Parathyroid adenoma (tissue), 2 donors: ENCODE results near the gene WIZ.

Experiments
- H2AFZ ChIP-seq: fragments of 300-600 bp; sonication (generic); one replicate; pipeline ENCODE4 v1.7.0; 2017; ENCODE audit warnings: antibody characterized with exemption, mild to moderate bottlenecking
- H3K27ac ChIP-seq: fragments of 300-600 bp; sonication (generic); one replicate; pipeline ENCODE4 v1.7.0; 2017
- H3K27me3 ChIP-seq: fragments of 300-600 bp; sonication (generic); one replicate; pipeline ENCODE4 v1.7.0; 2017; ENCODE audit warnings: low read length; ENCODE audit not compliant: control insufficient read depth, insufficient read depth
- H3K36me3 ChIP-seq: fragments of 300-600 bp; sonication (generic); one replicate; pipeline ENCODE4 v1.7.0; 2017; ENCODE audit warnings: low read length; ENCODE audit not compliant: control insufficient read depth, insufficient read depth
- H3K4me1 ChIP-seq: fragments of 300-600 bp; sonication (generic); one replicate; pipeline ENCODE4 v1.7.0; 2017; ENCODE audit warnings: control low read depth
- H3K4me2 ChIP-seq: fragments of 300-600 bp; sonication (generic); one replicate; pipeline ENCODE4 v1.7.0; 2017; ENCODE audit warnings: low read length
- H3K4me3 ChIP-seq: fragments of 300-600 bp; sonication (generic); one replicate; pipeline ENCODE4 v1.7.0; 2017; ENCODE audit warnings: low read depth, low read length
- H3K79me2 ChIP-seq: fragments of 300-600 bp; sonication (generic); one replicate; pipeline ENCODE4 v1.7.0; 2017; ENCODE audit warnings: control low read depth
- H3K9ac ChIP-seq: fragments of 300-600 bp; sonication (generic); one replicate; pipeline ENCODE4 v1.7.0; 2017; ENCODE audit warnings: mild to moderate bottlenecking
- H3K9me3 ChIP-seq: fragments of 300-600 bp; sonication (generic); one replicate; pipeline ENCODE4 v1.7.0; 2017; ENCODE audit warnings: low read length; ENCODE audit not compliant: control insufficient read depth
- CTCF ChIP-seq: fragments of 300-600 bp; sonication (generic); IDR thresholded peaks from one replicate; pipeline ENCODE4 v1.7.0; 2017; ENCODE audit warnings: antibody characterized with exemption, mild to moderate bottlenecking
- donor health status: primary hyperparathyroidism.

WIZ gene

GRCh38 chr19:15421136-15421695 is 28.5 kb downstream of the WIZ start:
- Histone ChIP-seq H3K4me2 (no peak overlapping the region), H3K27me3 (no peaks in the 10 kb centered on the region), H2AFZ (no peak overlapping the region), H3K36me3 (no peaks in the 10 kb centered on the region), H3K4me3 (no peak overlapping the region), H3K9ac (no peak overlapping the region), H3K79me2 (peaks cover 22% of the 10 kb centered on the region), H3K4me1 (peaks cover 10% of the 10 kb centered on the region), H3K27ac (no peak overlapping the region), H3K9me3 (no peaks in the 10 kb centered on the region)
- no peak for TF ChIP-seq CTCF

- Histone ChIP-seq H3K9ac (no peak overlapping the region), H3K4me2 (peak overlapping the region; percentile 82), H3K27ac (peak overlapping the region; percentile 30), H3K4me3 (peak overlapping the region; percentile 62), H3K79me2 (peaks cover 36% of the 10 kb centered on the region), H3K27me3 (no peaks in the 10 kb centered on the region), H3K9me3 (no peaks in the 10 kb centered on the region), H2AFZ (peak overlapping the region; percentile 76), H3K4me1 (peaks cover 10% of the 10 kb centered on the region), H3K36me3 (no peaks in the 10 kb centered on the region)
- TF ChIP-seq CTCF = no peak
Observed at GRCh38 chr19:15419413-15420025, 30.2 kb downstream of the WIZ start.

- H3K79me2 ChIP-seq = peaks cover 40% of the 10 kb centered on the region
- H3K9me3 ChIP-seq = no peaks in the 10 kb centered on the region
- peak within 1 kb of the TSS; percentile 95 for H3K4me3 ChIP-seq
- no peaks in the 10 kb centered on the region for H3K36me3 ChIP-seq
- peak within 1 kb of the TSS; percentile 82 for H3K4me2 ChIP-seq
- TF ChIP-seq CTCF = peak; percentile 85
- peaks cover 13% of the 10 kb centered on the region for H3K4me1 ChIP-seq
- no peaks in the 10 kb centered on the region for H3K27me3 ChIP-seq
- peak within 1 kb of the TSS; percentile 77 for H2AFZ ChIP-seq
- peak within 1 kb of the TSS; percentile 79 for H3K9ac ChIP-seq
- H3K27ac ChIP-seq = peak within 1 kb of the TSS; percentile 80
Observed at GRCh38 chr19:15418579-15419412, 31.0 kb downstream of the WIZ start, which contains the start of gene AKAP8L. Gene AKAP8L, minus strand, starts transcription at chr19:15418988. Its CDS starts 65 bp downstream, at chr19:15418923.

- no peak for TF ChIP-seq CTCF
- H3K4me3 ChIP-seq = peak overlapping the region; percentile 95
- peak overlapping the region; percentile 77 for H2AFZ ChIP-seq
- H3K79me2 ChIP-seq = peaks cover 40% of the 10 kb centered on the region
- peak overlapping the region; percentile 77 for H3K4me2 ChIP-seq
- H3K27ac ChIP-seq = peak overlapping the region; percentile 80
- no peaks in the 10 kb centered on the region for H3K36me3 ChIP-seq
- H3K27me3 ChIP-seq = no peaks in the 10 kb centered on the region
- H3K4me1 ChIP-seq = peaks cover 19% of the 10 kb centered on the region
- peak overlapping the region; percentile 79 for H3K9ac ChIP-seq
- no peaks in the 10 kb centered on the region for H3K9me3 ChIP-seq
Observed at GRCh38 chr19:15418231-15418578, 31.6 kb downstream of the WIZ start.
